ENCODE results near the gene MRPL37.

DNA sequence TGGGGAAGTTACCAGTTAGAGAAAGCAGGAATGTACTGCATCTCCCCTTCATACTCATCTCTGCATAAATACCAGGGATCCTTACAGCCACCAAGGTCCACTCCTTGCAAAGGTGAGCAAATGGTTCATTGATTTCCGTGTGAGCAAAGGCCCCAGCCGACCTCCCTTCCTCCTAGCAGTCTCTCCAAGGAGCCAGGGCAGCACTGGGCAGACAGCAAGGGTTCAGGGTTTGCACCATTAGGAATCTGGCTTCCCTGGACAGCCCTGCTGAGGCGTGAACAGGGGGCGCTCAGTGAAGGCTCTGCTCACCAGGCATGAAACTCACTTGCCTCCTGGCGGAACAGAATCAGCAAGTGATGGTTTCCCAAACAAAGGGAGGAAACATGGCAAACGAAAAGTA, 65.7 kb downstream of the MRPL37 start:
- TF ChIP-seq POLR2AphosphoS5 (IDR thresholded peaks at IDR 0.05) (no peak), CTCF (IDR thresholded peaks at IDR 0.05) (no peak), POLR2A (IDR thresholded peaks at IDR 0.05) (no peak)

Measured in suprapubic skin (tissue), 4 donors.